HG03457 (cell line): ENCODE measurements around the gene STARD13.

Source experiments
- ATAC-seq: cut with Tn5 transposase; IDR thresholded peaks from one replicate; pipeline ENCODE4 v1.9.1; 2021; ENCODE audit warnings: moderate number of reproducible peaks; ENCODE audit not compliant: unreplicated experiment

Gene STARD13

GRCh38 chr13:33125821-33126570 lies 159.6 kb downstream of the STARD13 start:
- ATAC-seq, result no peak

DNA sequence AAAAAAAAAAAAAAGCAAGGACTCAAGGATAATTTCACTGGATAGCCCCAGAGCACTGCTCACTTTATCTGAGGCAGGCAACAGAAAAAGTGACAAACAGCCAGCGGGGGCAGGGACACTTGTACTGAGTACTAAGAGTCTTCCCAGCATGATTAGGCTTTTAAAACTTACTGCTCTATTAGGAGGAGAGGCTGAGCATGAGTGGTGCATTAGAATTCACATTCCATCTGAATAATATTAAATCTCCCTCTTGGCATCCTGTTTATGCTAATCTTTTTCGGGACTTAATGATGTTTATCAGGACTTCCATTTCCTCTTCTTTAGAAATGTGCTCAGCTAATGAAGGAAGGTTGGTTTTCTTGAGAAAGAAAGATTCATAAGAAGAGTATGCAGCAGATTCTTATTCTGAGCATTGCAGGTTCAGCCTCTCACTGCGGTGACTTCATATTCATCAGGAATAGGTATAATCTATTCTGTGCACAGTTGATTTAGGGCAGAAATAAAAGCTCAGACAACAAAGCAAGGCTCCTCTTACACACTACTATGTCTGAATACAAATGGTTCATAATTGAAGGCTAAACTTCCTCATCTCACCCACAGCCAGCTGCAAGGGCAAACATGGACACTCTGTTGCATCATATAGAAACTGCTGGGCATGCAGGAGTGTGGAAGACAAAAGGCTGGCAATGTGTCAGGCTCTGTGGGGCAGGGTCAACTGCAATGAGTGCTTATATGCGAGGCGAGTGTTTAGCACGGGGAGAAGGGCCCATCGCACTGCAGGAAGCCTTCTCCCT lies 162.3 kb downstream of the STARD13 start:
- no peak for ATAC-seq

DNA sequence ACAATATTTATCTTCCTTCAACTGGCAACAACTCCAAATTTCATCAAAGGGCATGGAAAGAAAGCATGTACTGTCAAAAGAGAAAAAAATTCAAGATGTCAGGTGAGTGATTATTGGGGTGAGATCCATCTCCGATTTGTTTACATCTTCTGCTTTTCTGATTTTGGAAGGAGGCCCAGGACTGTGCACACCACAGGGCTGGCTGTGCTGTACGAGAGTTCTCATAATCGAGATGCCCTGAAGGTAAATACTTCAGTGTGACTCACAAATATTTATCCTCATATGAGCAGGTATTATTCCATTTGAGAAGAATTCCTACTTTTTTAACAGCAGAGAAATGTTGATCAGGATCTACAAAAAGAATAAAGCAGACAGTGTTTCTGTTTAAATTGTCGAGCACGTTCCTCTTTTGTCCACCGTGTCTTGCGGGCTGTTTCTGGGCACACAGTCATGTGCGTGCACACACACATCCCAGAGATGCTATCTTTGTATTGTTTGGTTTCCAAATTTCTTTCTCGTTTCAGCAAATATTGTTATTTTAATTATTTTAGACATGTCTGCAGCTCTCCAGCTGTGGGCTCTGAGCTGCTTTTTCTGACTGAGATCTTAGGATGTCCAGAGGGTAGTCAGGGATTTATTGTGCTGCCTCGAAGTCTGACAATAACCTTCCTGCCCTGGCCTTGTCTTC lies 165.6 kb downstream of the STARD13 start:
- no peak for ATAC-seq

GRCh38 chr13:33119022-33119781 lies 166.4 kb downstream of the STARD13 start:
- no peak for ATAC-seq

- ATAC-seq, result no peak
Measured at GRCh38 chr13:33116321-33117010, 169.1 kb downstream of the STARD13 start.

GRCh38 chr13:33115274-33115673 lies 170.3 kb downstream of the STARD13 start:
- ATAC-seq, result no peak

DNA sequence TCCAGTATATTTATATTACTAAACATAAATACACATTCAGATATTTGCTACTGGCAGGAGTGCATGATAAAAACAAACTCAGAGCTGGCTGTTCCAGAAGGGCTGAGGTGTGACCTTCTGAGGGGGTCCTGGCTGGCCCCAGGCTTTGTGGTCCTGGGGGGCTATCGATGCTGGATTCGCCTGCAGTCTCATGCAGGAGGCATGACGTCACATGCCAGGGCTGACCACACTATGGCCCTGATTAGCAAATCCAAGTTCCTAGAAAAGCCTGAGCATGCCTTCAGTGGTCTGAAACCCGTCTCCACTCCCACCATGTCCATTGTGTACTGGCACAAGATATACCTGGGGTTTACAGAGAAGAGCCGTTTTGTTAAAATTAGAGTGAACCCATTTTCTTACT lies 171.4 kb downstream of the STARD13 start:
- ATAC-seq, result no peak

- no peak for ATAC-seq
Measured at GRCh38 chr13:33112766-33113165, 172.8 kb downstream of the STARD13 start.

GRCh38 chr13:33111414-33112110 lies 174.0 kb downstream of the STARD13 start:
- no peak for ATAC-seq

- no peak for ATAC-seq
Measured at GRCh38 chr13:33110713-33111413, 174.7 kb downstream of the STARD13 start.

- ATAC-seq, result no peak
Measured at GRCh38 chr13:33110386-33110712, 175.2 kb downstream of the STARD13 start.

GRCh38 chr13:33109801-33110200 lies 175.8 kb downstream of the STARD13 start:
- no peak for ATAC-seq

DNA sequence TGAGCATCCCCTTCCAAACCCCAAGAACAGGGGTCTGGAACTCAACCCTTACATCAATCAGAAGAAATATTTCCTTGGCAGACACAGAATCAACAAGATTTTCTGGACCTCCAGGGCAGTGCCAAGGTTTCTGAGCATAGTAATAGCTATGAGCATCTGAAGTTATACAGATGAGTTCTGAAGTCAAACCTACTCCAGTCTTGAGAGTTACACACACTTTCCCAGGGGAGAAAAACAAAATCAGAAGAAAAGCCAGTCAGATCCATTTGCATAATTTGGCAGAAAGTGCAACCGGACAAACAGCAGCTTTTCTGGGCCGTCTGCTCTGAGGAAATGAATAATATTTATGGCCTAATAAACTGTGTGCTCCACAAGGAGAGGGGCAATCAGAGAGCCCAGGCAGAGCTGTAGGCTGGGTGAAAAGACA lies 176.3 kb downstream of the STARD13 start:
- ATAC-seq, result no peak

GRCh38 chr13:33108620-33109019 lies 176.9 kb downstream of the STARD13 start:
- no peak for ATAC-seq

GRCh38 chr13:33107361-33107760 lies 178.2 kb downstream of the STARD13 start:
- no peak for ATAC-seq

GRCh38 chr13:33106656-33107360 lies 178.7 kb downstream of the STARD13 start:
- ATAC-seq, result no peak

DNA sequence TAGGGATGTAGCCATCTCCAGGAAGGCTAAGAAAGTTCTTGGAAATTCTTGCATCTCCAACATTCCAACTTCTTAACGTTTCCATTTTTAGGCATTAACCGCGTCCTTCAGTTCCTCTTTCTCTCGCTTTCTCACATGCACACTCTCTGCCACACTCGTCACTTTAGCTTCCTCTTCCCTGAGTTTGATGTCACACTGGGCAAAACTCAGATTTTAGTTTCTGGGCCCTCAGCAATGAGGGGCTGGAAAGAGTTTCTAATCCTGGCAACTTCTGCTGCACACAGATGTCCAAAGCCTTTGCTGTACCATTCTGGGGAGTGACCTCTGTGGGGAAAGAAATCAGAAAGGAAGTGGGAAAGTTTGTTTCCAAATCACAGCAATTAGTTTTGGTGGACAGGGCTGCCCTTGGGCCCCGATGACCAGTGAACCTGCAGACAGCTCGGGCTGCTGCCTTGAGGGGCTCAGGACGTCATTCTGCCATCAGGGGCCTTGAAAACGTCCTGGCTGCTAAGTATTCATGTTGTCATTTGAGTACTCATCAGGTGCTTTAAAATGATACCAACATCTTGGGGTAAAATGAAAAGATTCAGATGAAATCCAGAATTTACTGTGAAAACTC lies 180.1 kb downstream of the STARD13 start:
- no peak for ATAC-seq

DNA sequence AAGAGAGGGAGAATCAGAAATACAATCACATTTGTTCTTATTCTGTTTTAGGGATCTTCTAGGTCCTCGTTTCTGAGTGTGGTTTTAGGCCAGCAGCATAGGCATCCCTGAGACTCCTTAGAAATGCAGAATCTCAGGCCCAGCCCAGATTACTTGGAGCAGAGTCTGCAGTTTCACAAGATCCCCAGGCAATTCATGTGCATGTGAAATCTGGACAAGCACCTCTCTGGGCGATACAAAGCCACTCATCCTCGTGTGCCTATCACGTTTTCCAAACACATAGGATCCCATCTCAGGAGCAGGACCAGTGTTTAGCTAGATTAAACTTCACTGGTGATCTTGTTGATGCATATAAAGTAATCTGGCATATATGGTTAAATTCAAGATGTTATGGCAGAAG lies 182.1 kb downstream of the STARD13 start:
- no peak for ATAC-seq
